ENCODE results near the gene DCLK1.

The DCLK1 gene

DNA sequence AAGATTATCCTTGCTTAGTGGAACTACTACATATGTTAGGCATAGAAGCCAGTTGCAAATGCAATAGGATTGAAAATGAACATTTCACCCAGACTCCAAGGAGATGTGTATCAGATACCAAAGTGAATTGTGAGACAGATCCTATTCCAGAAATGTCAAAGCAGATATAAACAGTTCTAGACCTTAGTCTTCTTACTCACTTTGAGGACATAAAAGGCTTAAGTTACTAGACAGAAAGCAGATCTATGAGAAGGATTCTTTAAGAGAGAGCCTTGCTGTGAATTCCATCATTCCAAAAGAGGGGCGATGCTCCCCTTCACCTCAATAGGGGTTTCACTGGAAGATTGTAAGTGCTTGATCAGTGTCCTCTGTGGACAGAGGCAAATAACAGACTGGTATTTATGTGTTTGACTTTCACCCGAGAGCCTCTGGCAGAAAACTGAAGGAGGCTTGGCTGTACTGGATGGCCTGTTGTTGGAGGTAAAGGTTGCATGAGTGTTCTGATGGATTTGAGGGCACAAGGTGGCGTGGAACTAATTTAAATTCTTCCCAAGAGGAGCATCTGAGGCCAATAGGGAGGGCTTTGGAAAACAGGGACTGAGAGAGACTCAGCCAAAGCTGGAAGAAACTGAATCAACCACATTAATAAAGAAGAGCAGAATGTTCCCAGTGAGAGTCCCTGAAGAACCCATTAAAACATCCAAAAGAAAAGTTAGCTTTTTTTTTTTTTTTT, 194.8 kb downstream of the DCLK1 start:
- no peak for DNase-seq

DNA sequence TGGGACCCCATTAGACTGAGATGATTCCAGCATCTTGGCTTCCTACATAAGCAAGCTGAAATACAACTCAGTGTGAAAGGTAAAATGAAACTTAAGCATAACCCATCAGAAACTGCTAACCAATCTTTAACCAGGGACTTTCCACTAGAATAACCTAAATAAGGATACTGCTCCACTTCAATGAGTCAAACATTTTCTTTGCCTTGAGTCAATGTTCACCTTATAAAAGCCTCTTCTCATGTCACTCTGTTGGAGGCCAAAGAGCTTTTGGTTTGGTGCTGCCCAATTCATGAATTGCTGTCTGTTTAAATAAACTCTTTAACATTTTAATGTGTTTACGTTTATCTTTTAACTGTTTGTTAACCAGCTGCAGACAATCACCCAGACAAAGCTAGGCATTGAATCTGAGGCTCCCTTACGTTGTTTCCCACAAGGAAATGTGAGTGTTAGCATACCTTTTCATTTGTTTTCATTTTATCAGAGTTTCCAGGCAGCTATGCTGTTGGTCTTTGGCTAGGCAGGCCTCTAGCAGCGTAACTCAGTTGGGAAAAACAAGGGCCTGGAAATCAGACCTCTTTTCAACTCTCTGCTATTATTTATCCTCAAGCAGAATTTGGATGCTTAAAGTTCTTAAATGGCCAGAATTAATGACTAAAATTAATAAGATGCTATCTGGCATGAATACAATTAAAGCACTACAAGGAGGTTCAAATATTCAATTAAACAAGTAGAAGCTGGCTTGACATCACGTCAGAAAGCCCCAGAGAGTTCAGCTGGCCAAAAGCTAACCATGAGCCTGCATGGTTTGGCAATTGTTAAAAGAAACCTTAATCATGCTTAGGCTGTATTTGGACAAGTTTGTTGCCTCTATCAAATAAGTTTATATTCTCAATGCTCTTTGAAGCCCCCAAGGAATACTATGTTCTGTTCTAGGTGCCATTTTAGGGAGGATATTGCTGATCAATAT, 200.2 kb downstream of the DCLK1 start:
- no peak for DNase-seq

DNA sequence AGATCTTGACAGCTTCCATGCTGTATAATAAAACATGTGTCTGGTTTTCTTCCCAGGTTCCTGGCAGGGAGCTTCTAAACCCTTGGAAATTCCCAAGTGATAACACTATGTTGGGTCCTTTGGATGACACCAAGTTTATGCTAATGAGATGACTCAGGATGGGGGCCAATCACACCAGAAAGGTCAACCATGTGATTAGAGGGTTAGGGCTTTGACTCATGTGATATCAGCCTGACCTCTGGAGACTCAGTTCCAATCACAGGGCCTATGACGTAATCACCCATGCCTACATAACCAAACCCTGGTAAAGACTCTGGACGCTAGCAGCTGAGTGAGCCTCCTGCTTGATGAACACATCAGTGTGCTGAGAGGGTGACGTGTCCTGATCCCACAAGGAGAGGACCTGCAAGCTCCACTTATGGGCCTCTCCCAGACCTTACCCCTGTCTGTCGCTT, 203.6 kb downstream of the DCLK1 start:
- DNase-seq, result no peak

DNA sequence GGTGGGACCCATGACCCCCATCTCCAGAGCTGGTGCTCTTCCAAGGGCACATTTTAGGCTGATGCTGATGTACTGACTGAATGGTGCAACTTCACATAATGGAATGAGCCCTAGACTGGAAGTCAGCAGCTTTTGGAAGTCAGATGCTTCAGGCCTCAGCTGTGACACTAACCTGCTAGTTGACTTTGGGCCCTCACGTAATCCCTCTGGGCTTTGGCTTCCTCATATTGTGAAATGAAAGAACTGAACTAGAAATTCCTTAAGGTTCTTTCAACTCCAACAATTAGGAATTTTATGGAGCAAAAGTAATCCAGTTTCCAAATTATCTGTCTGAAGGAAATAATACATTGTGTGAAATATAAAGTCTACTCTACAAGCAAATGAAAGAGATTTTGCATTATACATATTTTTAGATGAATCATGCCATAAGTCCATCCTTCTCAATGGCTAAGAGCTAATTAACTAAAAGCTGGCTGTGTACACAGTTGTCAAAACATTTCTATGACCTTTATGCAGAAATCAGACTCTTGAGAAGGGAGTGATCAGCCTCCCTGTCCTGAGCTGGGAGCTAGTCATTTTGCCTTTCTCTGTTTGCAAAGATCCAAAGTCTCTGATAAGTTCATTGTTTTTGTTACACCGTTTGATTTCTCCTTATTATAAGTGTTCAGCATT, 204.2 kb downstream of the DCLK1 start:
- DNase-seq, result no peak

DNA sequence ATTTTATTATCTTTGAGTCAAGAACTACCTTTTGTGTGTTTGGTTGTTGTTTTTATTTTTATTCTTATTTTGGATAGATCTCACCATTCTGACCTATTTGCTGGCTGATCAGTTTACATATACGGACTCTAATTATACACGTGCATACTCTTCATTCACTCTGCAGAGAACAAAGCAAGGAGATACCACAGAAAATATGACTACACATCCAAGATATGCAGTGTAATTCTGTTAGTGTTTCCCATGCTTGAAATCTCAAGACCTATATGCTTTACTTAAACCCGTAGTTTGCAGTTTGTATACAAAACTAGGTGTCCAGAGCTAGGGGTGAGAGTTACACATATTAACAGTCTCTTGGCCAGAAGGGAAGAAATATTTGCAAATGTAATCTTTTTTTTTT, 205.5 kb downstream of the DCLK1 start:
- DNase-seq, result no peak

DNA sequence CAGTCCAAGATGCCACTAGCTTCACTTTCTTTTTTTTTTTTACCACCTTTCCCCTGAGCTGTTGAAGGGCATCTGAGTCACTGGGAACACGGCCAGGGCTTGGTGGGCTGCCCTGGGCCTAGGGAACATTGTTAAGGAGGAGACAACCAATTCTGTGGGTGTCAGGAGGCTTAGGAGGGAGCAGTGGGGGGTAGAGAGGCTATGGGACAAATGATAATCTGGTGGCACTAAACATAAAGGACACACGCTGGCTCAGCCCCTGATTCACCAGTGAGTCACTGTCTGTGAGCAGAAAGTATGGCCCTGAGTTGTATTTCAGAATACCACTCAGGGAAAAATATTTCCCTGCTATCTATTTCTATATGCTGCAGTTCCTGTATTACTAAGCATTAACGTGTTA, 207.8 kb downstream of the DCLK1 start:
- no peak for DNase-seq

DNA sequence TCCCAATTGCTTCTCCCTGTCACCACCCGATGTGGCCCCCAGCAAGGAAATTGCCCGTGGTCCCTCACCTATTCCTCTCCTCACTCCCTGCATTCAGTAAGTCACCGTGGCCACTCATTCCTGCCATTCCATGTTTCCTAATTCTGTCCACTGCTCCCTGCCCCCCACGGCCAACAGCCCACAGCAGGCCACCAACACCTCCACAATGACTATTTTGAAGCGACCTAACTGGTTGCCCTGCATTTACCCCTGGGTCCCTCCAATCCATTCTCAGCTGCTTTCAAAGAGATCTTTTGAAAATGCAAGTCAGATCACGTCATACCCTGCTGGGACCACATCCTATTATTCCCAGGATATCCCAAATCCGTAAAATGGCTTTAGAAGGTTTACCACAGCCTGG, 210.4 kb downstream of the DCLK1 start:
- DNase-seq, result no peak

DNA sequence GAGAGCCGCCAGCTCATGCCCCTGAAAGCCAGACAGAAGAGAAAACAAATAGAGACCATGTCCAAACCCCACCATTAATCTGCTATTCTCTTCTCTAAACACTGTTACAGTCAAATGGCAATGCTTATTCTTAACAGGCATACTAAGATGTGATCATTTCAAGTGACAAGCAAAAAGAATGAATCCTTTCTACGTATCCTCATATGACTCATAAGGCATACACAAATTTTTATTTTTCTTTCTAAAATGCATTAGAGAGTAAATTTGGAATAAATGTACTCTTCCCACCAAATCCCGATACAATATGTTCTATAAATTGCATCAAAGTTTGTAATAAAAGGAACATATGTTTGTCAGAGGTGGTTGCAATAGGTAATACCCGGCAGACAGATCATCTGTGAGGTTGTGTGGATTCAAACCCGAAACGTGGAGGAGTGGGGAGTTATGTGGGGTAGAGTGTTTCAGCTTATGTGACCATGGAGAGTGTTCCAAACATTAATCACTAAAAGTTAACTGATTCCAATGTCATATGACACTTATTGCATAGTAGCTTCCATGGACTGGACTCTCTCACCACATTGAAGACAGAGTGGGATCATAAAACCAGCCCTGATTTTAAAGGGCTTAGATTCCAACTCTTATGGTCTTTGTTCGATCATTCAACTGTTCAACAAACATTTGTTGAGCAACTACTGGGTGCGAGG, 213.1 kb downstream of the DCLK1 start:
- DNase-seq, result no peak

DNA sequence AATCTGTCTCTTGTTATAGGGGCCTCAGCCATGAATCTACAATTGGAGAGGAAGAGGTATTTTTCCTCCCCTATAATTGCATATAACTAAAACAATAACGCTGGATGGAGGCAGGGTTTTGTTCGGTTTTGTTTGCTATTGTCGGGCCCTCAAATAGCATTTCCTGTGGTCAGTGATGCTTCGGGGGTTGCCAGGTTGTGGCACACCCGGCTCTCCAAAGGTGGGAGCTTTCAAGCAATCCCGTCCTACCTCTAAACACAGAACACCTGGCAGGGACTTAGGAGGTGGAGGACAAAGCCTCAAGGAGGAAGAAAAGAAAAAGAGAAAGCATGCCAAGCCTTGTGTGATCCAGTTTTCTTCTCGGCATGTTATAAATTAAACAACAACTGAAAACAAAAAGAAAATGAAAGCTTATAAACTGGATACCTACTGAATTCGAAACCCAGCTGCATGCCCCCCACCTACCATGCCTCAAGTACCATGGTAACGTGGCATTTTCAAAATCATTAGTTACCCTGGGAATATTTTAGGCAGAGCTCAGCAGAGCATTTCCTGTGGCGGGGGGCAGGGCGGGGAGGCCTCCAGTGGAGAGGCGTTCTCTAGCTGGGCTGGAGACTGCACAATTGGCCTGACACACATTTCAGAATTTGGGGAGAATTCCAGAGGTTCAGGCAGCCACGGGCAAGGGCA, 213.8 kb downstream of the DCLK1 start:
- no peak for DNase-seq

DNA sequence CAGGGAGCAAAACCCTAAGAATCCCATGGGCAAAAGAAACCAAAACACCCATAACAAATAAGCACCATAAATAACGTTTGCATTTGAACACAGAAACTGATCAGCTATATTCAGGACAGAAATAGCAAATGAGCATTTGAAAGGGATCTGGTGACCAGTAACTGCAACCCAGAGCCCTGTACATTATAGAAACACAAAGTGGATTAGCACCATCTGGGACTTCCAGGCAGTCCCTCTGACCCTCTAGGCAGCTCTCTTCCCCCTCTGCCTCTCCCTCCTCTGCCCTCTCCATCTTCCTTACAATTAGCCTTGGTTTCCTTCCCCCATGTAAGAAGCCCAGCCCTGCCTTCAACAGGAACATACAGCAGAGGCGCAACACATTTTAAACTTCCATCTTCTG, 215.0 kb downstream of the DCLK1 start:
- DNase-seq, result no peak

DNA sequence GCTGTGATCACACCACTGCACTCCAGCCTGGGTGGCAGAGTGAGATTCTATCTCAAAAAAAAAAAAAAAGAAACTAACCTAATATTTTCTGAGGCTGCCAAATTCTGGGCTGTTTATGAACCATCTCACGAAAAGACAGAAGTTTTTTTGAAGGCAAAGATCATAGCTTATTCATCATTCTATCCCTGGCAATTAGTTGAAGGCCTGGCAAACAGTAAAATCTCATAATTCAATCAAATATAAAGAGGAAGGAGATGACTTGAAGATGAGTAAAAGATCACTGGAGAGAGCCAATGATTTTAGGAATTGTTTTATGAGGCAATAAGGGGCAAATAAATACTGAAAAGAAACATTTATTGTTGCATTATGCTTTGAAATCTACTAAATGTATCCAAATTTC, 216.5 kb downstream of the DCLK1 start:
- DNase-seq, result no peak

DNA sequence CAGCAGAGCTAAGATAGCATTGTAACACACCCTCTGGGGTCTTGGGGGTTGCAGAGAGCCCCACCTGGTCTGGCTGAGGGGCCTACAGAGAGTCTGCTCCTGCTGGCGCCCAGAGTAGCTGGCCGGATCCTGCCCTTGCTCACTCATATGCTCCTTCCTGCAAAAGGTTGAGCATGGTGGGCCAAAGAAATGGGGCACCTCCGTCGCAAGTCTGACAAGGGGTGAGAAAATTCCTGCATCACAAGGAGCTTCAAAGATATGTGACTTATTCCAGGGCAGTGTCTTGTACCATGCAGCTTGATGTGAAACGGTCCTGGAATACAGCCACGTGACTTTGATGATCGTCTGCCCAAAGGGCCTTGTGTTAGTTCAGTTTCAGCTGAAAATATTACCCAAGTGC, 218.3 kb downstream of the DCLK1 start:
- no peak for DNase-seq

DNA sequence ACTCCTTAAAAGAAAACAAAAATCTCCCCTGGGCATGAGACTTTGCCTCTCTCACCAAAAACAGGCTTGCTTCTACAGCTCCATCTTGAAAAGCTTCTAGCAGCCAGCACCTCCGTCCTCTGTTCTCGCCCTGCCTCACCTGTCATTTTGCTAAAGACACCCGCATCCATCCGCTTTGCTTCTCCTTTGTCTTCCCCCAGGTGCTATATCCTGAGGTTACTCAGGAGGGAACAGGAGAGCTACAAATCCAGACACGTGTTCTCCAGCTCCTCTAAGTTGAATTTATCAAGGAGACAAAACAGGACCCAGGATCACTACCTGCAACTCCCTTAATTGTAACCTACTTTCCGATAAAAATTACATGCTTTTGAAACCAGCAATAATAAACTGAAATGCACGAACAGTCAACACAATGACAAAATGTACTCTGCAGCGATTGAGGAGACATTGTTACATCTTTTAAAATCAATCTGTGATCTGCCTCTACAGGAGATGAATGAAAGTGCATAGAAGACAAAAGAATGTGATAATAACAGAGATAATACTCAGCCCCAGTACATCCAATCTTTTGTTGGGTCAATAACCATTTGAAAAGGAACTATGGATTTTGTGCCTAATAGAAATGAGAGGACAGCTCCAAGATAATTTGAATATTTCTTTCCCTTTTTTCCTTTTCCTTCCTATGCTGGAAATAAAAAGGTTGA, 221.2 kb downstream of the DCLK1 start:
- DNase-seq, result no peak

DNA sequence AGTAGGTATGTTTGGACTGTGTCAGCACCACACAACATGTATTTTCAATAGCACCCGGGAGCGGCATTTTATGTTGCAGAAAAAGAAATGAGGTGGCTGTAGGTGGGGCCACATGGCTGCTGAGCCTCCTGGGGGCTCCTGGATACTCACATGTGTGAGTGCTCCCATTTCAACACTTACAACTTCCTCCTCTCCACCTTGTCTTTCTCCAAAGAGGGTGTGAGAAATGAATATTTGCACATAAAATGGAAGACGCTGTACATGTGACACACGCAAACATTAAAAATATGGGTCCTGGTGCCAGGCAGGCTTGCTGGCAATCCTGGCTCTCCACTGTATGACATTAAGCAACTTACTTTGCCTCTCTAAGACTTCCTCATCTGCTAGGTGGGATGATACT, 222.1 kb downstream of the DCLK1 start:
- no peak for DNase-seq

DNA sequence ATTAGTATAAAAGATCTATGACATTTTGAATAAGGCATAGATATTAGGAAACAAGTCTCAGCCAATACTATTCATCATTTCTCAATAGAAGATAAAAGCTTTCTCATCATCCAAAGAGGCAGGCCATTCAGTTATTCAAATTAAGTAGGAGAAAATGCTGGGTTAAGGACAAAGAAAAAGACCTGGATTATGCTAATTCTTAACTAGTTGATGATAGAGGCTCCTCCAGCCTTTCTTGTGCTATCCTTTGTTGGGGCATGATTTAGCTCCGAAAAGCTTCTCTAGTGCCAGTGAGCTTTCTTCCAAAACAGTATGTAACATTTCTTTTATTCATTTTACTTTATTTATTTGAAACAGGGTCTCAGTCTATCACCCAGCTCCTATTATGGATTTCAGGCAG, 223.0 kb downstream of the DCLK1 start:
- no peak for DNase-seq

DNA sequence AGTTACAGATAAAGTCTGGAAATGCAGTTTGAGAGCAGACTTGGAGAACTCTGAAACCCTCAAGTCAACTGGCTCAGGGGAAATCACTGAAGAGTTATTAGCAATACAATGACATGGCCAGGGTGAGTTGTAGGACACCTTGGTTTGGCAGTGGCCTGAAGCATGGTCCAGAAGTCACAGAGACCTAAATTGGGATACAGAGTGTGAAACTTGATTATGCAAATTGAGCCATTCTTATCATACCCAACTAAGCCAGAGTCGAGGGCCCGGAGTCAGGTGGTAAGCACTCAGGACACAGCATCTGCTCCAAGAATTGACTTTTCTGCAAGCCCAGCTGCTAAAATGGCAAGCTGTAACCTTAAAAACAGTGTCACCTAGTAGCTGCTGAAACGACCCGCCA, 224.5 kb downstream of the DCLK1 start:
- no peak for DNase-seq

DNA sequence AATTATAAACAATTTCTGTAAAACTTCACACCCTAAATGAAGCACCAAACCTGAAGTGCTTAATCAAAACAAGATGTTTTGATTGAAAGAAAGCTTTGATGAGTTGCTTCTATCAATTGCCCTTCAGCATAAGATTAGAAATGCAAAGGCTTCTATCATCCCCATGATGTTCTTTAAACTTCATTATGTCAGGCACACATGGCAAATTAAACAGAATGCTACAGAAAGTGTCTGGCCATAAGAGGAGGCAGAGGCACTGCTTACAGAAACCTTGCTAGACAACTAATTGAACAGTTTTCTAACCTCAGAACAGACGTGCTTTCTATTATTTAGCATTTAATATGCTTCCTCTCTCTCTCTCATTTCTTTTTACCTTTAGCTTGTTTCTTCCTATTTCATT, 228.1 kb downstream of the DCLK1 start:
- DNase-seq, result no peak

DNA sequence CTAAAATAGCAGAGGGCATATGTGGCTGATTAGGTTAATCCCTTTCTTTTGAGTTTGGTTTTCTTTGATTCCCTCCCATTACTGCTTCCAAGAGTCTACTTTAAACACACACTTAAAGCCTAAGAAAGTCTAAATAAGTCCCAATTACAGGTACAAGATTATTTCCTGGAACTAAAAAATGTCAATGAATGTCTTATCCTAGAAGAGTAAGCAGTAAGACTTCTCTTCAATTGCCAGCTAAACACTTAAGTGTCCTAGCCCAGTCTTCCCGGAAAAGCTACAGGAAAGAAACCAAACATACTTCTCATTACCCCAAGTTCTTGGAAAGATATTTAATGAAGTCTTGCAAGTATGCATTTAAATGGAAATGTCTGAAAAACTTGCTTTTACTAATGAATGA, 233.1 kb downstream of the DCLK1 start:
- DNase-seq, result no peak

DNA sequence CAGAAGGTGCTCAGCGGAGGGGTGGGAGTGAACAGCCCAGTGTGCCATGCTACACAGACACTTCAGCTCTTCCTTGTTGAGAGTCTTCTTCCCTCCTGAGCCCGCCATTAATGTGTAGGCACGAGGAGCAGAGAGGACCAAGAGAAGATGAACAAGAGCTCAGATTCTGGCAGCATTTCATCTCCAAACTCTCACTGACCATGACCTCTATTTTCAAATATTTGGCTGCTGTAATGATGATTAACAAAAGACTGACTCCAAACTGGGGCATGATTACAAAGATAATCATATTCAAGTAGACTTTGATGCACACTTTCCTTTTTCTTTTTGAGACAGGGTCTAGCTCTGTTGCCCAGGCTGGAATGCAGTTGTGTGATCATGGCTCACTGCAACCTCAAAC, 236.5 kb downstream of the DCLK1 start:
- DNase-seq, result no peak

DNA sequence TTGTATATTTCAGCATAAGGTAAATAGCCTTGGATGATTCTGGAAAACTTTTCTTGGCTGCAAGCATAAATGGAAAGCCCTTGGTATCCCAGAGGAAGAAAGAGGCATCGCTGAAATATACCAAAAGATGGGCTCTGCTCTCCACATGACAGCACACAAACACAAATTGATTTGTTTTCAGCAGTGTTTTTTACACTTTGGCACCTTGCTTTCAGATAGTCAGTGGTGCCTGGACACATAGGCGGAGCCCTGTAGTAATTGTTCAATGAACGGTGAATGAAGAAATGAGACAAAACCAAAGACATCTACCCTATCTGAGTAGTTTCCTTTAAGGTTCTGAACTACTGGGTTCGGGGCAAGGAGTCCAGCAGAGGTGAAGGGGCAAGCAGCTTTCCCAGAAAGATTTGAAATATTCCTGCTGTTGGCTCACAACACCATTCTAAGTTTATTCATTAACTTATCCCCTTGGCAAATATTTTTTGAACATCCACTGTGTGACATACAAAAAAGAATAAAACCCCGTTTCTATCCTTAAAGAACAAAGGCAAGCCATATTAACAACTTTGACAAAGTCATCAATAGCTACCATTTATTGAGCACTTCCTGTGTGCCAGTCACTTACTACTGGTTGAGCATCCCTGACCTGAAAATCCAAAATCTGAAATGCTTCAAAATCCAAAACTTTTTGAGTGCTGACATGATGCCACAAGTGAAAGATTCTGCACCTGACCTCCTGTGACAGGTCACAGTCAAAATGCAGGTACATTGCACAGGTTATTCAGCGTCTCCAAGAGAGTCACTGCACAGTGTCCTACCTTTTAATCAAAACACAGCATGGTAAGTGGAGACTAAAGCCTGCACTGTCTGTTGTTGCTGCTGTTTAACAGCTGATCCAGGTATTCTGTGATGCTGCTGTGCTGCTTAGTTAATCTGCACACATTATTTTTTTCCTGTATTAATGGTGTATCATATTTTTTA, 238.1 kb downstream of the DCLK1 start:
- no peak for DNase-seq

Data from T-helper 9 cell (primary cell).